VCaP (cell line): ENCODE results near the gene LHPP.

Source experiments
- H3K27ac ChIP-seq: fragments of 450-650 bp; 2 replicates; pipeline ENCODE4 v1.5.1; 2017
- TF ChIP-seq, protein P1 (sequence below): fragments of 450-650 bp; conservative IDR thresholded peaks from 2 replicates; pipeline ENCODE4 v1.5.1; 2017; ENCODE audit warnings: mild to moderate bottlenecking, moderate library complexity

LHPP gene

DNA sequence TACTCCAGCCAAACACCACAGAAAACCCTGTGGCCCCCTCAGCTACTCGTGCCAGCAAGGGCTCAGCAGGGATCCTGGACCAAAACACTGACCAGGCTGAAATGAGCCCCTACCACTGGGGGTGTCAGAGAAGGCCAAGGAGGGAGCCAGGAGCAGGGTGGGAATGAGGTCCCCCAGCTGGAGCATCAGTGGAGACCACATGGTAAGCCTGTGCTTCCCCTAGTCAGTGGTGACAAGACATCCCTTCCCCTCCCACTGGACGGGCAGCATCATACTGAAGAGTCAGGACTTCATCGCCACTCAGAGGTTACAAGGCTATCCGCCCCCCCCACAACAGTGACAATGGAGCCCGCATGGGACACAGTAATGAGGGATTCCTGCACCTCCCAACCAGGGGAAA lies 99.6 kb downstream of the LHPP start:
- H3K27ac ChIP-seq, result no peak overlapping the region
- TF ChIP-seq, protein P1, sequence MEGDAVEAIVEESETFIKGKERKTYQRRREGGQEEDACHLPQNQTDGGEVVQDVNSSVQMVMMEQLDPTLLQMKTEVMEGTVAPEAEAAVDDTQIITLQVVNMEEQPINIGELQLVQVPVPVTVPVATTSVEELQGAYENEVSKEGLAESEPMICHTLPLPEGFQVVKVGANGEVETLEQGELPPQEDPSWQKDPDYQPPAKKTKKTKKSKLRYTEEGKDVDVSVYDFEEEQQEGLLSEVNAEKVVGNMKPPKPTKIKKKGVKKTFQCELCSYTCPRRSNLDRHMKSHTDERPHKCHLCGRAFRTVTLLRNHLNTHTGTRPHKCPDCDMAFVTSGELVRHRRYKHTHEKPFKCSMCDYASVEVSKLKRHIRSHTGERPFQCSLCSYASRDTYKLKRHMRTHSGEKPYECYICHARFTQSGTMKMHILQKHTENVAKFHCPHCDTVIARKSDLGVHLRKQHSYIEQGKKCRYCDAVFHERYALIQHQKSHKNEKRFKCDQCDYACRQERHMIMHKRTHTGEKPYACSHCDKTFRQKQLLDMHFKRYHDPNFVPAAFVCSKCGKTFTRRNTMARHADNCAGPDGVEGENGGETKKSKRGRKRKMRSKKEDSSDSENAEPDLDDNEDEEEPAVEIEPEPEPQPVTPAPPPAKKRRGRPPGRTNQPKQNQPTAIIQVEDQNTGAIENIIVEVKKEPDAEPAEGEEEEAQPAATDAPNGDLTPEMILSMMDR, result no peak

GRCh38 chr10:124562425-124563060 lies 100.9 kb downstream of the LHPP start:
- H3K27ac ChIP-seq, result no peak overlapping the region
- TF ChIP-seq, protein P1, result no peak

DNA sequence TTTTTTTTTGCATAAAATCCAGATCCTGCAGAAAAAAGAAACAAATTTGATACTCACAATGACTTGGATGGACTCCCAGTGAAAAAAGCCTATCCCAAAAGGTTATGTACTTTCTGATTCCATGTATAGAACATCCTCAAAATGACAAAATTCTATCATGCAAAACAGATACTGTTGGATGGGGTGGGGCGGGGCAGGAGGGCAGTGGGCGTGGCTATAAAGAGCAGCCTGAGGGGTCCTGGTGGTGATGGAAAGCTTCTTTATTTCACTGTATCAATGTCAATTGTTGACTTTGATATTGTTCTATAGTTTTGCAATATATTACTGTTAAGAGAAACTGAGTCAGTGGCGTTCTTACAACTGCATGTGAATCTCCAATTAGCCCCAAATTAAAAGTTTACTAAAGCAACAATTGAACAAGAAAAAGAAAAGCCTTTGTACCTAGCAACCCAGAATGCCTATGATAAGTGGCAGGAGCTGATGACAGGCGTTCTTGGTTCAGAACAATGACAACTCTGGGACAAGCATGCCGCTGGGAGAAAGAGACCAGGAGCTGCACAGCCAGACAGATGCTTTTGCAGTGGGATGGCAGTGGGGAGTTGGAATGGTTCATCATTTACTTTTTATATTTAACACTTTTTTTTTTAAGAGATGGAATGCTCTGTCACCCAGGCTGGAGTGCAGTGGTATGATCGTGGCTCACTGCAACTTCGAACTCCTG lies 101.9 kb downstream of the LHPP start:
- H3K27ac ChIP-seq, result no peak overlapping the region
- TF ChIP-seq, protein P1, result no peak

GRCh38 chr10:124564881-124565280 lies 103.3 kb downstream of the LHPP start:
- H3K27ac ChIP-seq, result no peak overlapping the region
- TF ChIP-seq, protein P1, result no peak

GRCh38 chr10:124565565-124566221 lies 104.1 kb downstream of the LHPP start:
- H3K27ac ChIP-seq, result no peak overlapping the region
- TF ChIP-seq, protein P1, result no peak

GRCh38 chr10:124566222-124566888 lies 104.7 kb downstream of the LHPP start:
- H3K27ac ChIP-seq, result no peak overlapping the region
- TF ChIP-seq, protein P1, result no peak
